ENCODE results near the gene GNAQ. TPM values are rescaled to one million over a fixed set of nuclear protein-coding genes. Genes with fewer than 3 reads are reported as not detected.

Gene GNAQ
- total and polyA plus RNA-seq, 2 of the 4 experiments (the other 2 are of a cell fraction) = 23.1 to 50.7 TPM

- Histone ChIP-seq H3K56ac (ENCODE audit: extremely low read depth, insufficient read depth, low read length) (no peak overlapping the region), H4K20me1 (ENCODE audit: insufficient read depth, low read length) (no peaks in the 10 kb centered on the region; the same call in 1 of the 2 replicates), H3K18ac (ENCODE audit: low read depth, low read length) (no peak overlapping the region), H2BK15ac (ENCODE audit: low read depth, low read length) (no peak overlapping the region), H3K9me1 (ENCODE audit: insufficient read depth, low read length) (no peaks in the 10 kb centered on the region; the same call in 1 of the 2 replicates), H3K4ac (ENCODE audit: low read depth, low read length) (no peak overlapping the region), H4K5ac (ENCODE audit: low read depth, low read length) (no peak overlapping the region), H2AFZ (replicated peaks; ENCODE audit: low read length, poor library complexity) (no peak overlapping the region), H3K27me3 (ENCODE audit: control insufficient read depth, insufficient read depth, low read length) (no peaks in the 10 kb centered on the region), H4K8ac (ENCODE audit: low read depth in 2 of 2, low read length in 2 of 2) (no peak overlapping the region), H2BK5ac (ENCODE audit: low read depth, low read length, poor library complexity, severe bottlenecking) (no peak overlapping the region), H3K9ac (ENCODE audit: low read depth, low read length) (no peak overlapping the region), H3K23ac (ENCODE audit: low read depth, low read length) (no peak overlapping the region), H2BK120ac (ENCODE audit: low read depth, low read length) (no peak overlapping the region), H3K4me2 (ENCODE audit: low read depth, low read length) (no peak overlapping the region), H3K4me1 (ENCODE audit: control insufficient read depth, insufficient read depth, low read length) (no peaks in the 10 kb centered on the region), H3K4me3 (ENCODE audit: insufficient read depth, low read depth, low read length) (no peak overlapping the region), H3K14ac (replicated peaks; ENCODE audit: low read depth, low read length) (no peak overlapping the region), H3K9me3 (ENCODE audit: control insufficient read depth, insufficient read depth, low read length) (no peaks in the 10 kb centered on the region), H2AK9ac (replicated peaks; ENCODE audit: low read depth, low read length, poor library complexity) (no peak overlapping the region), H3K27ac (ENCODE audit: insufficient read depth, low read length) (no peak overlapping the region), H4K91ac (ENCODE audit: insufficient read depth, low read depth, low read length) (no peak overlapping the region), H3K36me3 (ENCODE audit: control insufficient read depth, insufficient read depth, low read length) (no peaks in the 10 kb centered on the region), H2AK5ac (ENCODE audit: low read depth, low read length) (no peak overlapping the region), H2BK20ac (ENCODE audit: low read depth, low read length) (no peak overlapping the region), H3K79me1 (ENCODE audit: low read depth in 1 of 2, low read length in 2 of 2) (peaks cover 12 to 20% of the 10 kb centered on the region in 2 experiments)
- TF ChIP-seq CHD1 (IDR thresholded peaks at IDR 0.05; ENCODE audit: low read depth, low read length) = no peak
- no peak for TF ChIP-seq ELK1 (IDR thresholded peaks at IDR 0.05; ENCODE audit: borderline replicate concordance, low read depth, low read length)
- TF ChIP-seq MXI1 (IDR thresholded peaks at IDR 0.05; ENCODE audit: borderline replicate concordance, low read depth, low read length) = no peak
- TF ChIP-seq RFX5 (IDR thresholded peaks at IDR 0.05; ENCODE audit: low read depth, low read length) = no peak
- no peak for TF ChIP-seq CTCF (conservative IDR thresholded peaks at IDR 0.05; ENCODE audit: low read depth, low read length)
- no peak for TF ChIP-seq MAFK (IDR thresholded peaks at IDR 0.05; ENCODE audit: low read depth, low read length)
- no peak for TF ChIP-seq POLR2A (IDR thresholded peaks at IDR 0.05; ENCODE audit: low read depth, low read length)
- no peak for TF ChIP-seq FOS (IDR thresholded peaks at IDR 0.05; ENCODE audit: low read depth, low read length)
- TF ChIP-seq RAD21 (IDR thresholded peaks at IDR 0.05; ENCODE audit: low read length) = no peak
- TF ChIP-seq CEBPB (IDR thresholded peaks at IDR 0.05; ENCODE audit: low read depth, low read length) = no peak
- TF ChIP-seq MAZ (IDR thresholded peaks at IDR 0.05; ENCODE audit: borderline replicate concordance, low read depth, low read length) = no peak
- no peak for TF ChIP-seq BHLHE40 (IDR thresholded peaks at IDR 0.05; ENCODE audit: low read depth, low read length)
- TF ChIP-seq USF2 (IDR thresholded peaks at IDR 0.05; ENCODE audit: low read depth, low read length) = no peak
- TF ChIP-seq SMC3 (IDR thresholded peaks at IDR 0.05; ENCODE audit: low read depth, low read length) = no peak
- TF ChIP-seq NFE2L2 (IDR thresholded peaks at IDR 0.05; ENCODE audit: low read depth, low read length) = no peak
- TF ChIP-seq RCOR1 (IDR thresholded peaks at IDR 0.05; ENCODE audit: insufficient replicate concordance, low read length) = no peak
- intact Hi-C loops (cut with micrococcal nuclease) (no loop called here), dilution Hi-C loops (cut with HindIII; ENCODE audit: low sequenced_read_pairs, unreplicated experiment) (no loop called here), in situ Hi-C loops (cut with MboI; ENCODE audit: low sequenced_read_pairs) (no loop called here)
- DNase-seq = no peak
- BruUV-seq (replicated peaks) = no TSS peak
- ChIA-PET CTCF (no interaction called here), POLR2A (ENCODE audit: unreplicated experiment) (no interaction called here)
- no peak for ATAC-seq (ENCODE audit: low read depth)
- no CpG with 5 or more reads among the region's 9 CpGs for WGBS, 2 experiments (ENCODE audit: extremely low coverage in 2 of 2, insufficient read length in 1 of 2)
Measured at GRCh38 chr9:77832639-77833038, 199.0 kb downstream of the GNAQ start.

Data from IMR-90 (cell line).